ENCODE measurements around the gene JAK2. TPM values are rescaled to one million over a fixed set of nuclear protein-coding genes. Genes with fewer than 3 reads are reported as not detected.

The JAK2 gene
- total and polyA plus RNA-seq, 9 of the 15 experiments (the other 6 are each of a cell fraction or from before 2014, with no cell fraction given), result 4.7 to 23.4 (median 15.3) TPM

DNA sequence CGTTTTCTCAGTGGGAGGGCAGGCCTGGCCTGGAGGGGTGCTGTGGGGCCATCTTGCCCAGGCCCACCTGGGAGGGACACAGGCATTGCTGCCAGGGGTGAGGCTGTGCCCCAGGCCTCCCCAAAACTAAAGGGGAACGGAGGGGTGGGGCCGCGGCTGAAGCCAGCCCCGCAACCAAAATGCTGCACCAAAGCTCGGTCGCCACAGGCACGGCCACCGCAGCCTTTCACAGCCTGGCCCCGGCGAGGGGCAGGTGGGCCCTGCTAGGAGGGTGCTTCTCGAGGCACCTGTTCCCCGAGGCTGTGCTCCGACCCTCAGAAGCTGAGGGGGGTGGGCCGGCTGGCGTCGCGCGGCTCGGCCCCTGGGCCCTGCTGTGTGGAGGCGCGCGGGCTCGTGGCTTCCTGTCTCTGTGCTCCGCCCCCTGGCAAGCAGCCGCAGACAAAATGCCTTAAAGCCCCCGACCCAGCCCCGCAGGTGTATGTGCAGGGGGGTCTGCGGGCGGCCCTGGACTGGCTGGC is 57.6 kb downstream of the JAK2 start:
- H3K9ac ChIP-seq (ENCODE audit: insufficient read depth in 1 of 2, low read depth in 2 of 2, low read length in 2 of 2), result no peak overlapping the region
- peaks cover 75% of the 10 kb centered on the region for H3K36me3 ChIP-seq (ENCODE audit: control insufficient read depth, insufficient read depth, low read length)
- no TSS peak for BruUV-seq (replicated peaks)
- no peaks in the 10 kb centered on the region for H3K27me3 ChIP-seq (ENCODE audit: control insufficient read depth in 2 of 2, insufficient read depth in 2 of 2, low read length in 2 of 2)
- intact Hi-C loops (cut with micrococcal nuclease), result no loop called here
- peaks cover 5% of the 10 kb centered on the region for H3K79me2 ChIP-seq (ENCODE audit: control insufficient read depth, insufficient read depth, low read length)
- TF ChIP-seq POLR2G (IDR thresholded peaks at IDR 0.05; ENCODE audit: low read depth, low read length) (peak; percentile 49; the same call in 1 of the 2 replicates), KDM2B (CRISPR knock-in tag; IDR thresholded peaks at IDR 0.05) (no peak)
- H3K4me3 ChIP-seq, result no peak overlapping the region
- in situ Hi-C loops (cut with MboI), result no loop called here
- CTCF ChIA-PET (ENCODE audit: low intra/inter-chr PET ratio), result no interaction called here
- no peak overlapping the region for H2AFZ ChIP-seq (ENCODE audit: low read depth, low read length)
- WGBS (ENCODE audit: insufficient coverage, low coverage, missing lambda C conversion rate), result 100% methylated on average over 1 of the region's 30 CpGs
- H3K4me2 ChIP-seq (ENCODE audit: insufficient read depth, low read length), result no peak overlapping the region
- POLR2A ChIA-PET, result interaction anchor here (0.6 kb wide), 1 partner anchor 184 kb away, joined by 4 read pairs; no protein-coding TSS in a partner anchor
- no peak for DNase-seq (ENCODE audit: extremely low read depth in 1 of 4, low spot score in 3 of 4)
- H3K9me1 ChIP-seq (ENCODE audit: control insufficient read depth, insufficient read depth, low read length), result peaks cover 3% of the 10 kb centered on the region
- H4K20me1 ChIP-seq (replicated peaks; ENCODE audit: control insufficient read depth, insufficient read depth, low read length), result no peaks in the 10 kb centered on the region
- peaks cover 0 to 7% of the 10 kb centered on the region in 2 experiments; a peak in 2 of 5 replicates for H3K4me1 ChIP-seq (replicated peaks in 1 of 2; ENCODE audit: control insufficient read depth in 2 of 2, insufficient read depth in 2 of 2, low read length in 2 of 2)
- ATAC-seq, result no peak
- FAIRE-seq, result no peak
- H3K9me3 ChIP-seq (replicated peaks; ENCODE audit: control insufficient read depth, insufficient read depth, low read depth, low read length), result peaks cover 8% of the 10 kb centered on the region
- H3K27ac ChIP-seq (ENCODE audit: extremely low read depth, low read depth, low read length), result no peak overlapping the region

DNA sequence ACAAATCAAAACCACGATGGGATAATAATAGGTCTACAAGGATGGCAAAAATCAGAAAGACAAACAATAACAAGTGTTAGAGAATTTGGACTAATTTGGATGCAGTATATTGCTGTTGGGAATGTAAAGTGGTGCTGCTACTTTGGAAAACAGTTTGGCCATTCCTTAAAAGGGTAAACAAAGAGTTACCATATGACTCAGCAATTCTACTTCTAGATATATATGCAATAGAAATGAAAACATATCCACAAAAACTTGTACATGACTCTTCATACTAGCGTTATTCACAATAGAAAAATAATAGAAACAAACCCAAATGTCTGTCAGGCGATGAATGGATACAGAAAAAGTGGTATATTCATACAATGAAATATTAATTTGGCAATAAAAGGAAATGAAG is 58.3 kb downstream of the JAK2 start:
- no peak overlapping the region for H2AFZ ChIP-seq (ENCODE audit: low read depth, low read length)
- BruUV-seq (replicated peaks), result no TSS peak
- FAIRE-seq, result no peak
- peaks cover 77% of the 10 kb centered on the region for H3K36me3 ChIP-seq (ENCODE audit: control insufficient read depth, insufficient read depth, low read length)
- POLR2A ChIA-PET, result no interaction called here
- no peak overlapping the region for H3K9ac ChIP-seq (ENCODE audit: insufficient read depth in 1 of 2, low read depth in 2 of 2, low read length in 2 of 2)
- no peak overlapping the region for H3K4me2 ChIP-seq (ENCODE audit: insufficient read depth, low read length)
- 94% methylated on average over 3 of the region's 3 CpGs for WGBS (ENCODE audit: insufficient coverage, low coverage, missing lambda C conversion rate)
- peaks cover 8% of the 10 kb centered on the region for H3K9me3 ChIP-seq (replicated peaks; ENCODE audit: control insufficient read depth, insufficient read depth, low read depth, low read length)
- H4K20me1 ChIP-seq (replicated peaks; ENCODE audit: control insufficient read depth, insufficient read depth, low read length), result no peaks in the 10 kb centered on the region
- H3K27ac ChIP-seq (ENCODE audit: extremely low read depth, low read depth, low read length), result no peak overlapping the region
- H3K4me1 ChIP-seq (replicated peaks in 1 of 2; ENCODE audit: control insufficient read depth in 2 of 2, insufficient read depth in 2 of 2, low read length in 2 of 2), result peaks cover 0 to 7% of the 10 kb centered on the region in 2 experiments; a peak in 2 of 5 replicates
- H3K79me2 ChIP-seq (ENCODE audit: control insufficient read depth, insufficient read depth, low read length), result peaks cover 5% of the 10 kb centered on the region
- ATAC-seq, result no peak
- no peak overlapping the region for H3K4me3 ChIP-seq
- TF ChIP-seq C11orf30 (IDR thresholded peaks at IDR 0.05; ENCODE audit: low read depth), result peak; percentile 76
- TF ChIP-seq NFE2 (IDR thresholded peaks at IDR 0.05; ENCODE audit: low read depth), result peak; percentile 49
- no peak for TF ChIP-seq ZSCAN29 (IDR thresholded peaks at IDR 0.05)
- TF ChIP-seq, protein P1, sequence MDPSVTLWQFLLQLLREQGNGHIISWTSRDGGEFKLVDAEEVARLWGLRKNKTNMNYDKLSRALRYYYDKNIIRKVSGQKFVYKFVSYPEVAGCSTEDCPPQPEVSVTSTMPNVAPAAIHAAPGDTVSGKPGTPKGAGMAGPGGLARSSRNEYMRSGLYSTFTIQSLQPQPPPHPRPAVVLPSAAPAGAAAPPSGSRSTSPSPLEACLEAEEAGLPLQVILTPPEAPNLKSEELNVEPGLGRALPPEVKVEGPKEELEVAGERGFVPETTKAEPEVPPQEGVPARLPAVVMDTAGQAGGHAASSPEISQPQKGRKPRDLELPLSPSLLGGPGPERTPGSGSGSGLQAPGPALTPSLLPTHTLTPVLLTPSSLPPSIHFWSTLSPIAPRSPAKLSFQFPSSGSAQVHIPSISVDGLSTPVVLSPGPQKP (CRISPR knock-in tag; IDR thresholded peaks at IDR 0.05), result no peak
- TF ChIP-seq MXI1 (IDR thresholded peaks at IDR 0.05; ENCODE audit: low read depth, low read length), result no peak
- peak; percentile 59; the same call in 1 of the 2 replicates for TF ChIP-seq MAFF (IDR thresholded peaks at IDR 0.05; ENCODE audit: low read length)
- TF ChIP-seq ZNF316 (IDR thresholded peaks at IDR 0.05), result peak; percentile 81
- peak; percentile 75 for TF ChIP-seq MAFG (tag; conservative IDR thresholded peaks at IDR 0.05)
- peak; percentile 44; the same call in 1 of the 2 replicates for TF ChIP-seq MAFK (IDR thresholded peaks at IDR 0.05; ENCODE audit: low read length)
- TF ChIP-seq NFE2L1 (tag; IDR thresholded peaks at IDR 0.05; ENCODE audit: borderline replicate concordance, low read depth), result peak; percentile 51; the same call in 1 of the 2 replicates
- peaks cover 3% of the 10 kb centered on the region for H3K9me1 ChIP-seq (ENCODE audit: control insufficient read depth, insufficient read depth, low read length)
- intact Hi-C loops (cut with micrococcal nuclease) (no loop called here), in situ Hi-C loops (cut with MboI) (no loop called here)
- no peaks in the 10 kb centered on the region for H3K27me3 ChIP-seq (ENCODE audit: control insufficient read depth in 2 of 2, insufficient read depth in 2 of 2, low read length in 2 of 2)
- CTCF ChIA-PET (ENCODE audit: low intra/inter-chr PET ratio), result no interaction called here
- no peak for DNase-seq (ENCODE audit: extremely low read depth in 1 of 4, low spot score in 3 of 4)
